GM18498 (cell line): ENCODE measurements around the gene PUM2.
A peak's percentile ranks its signal among the peaks of the same experiment; 100 is the strongest.

Experiments
- ATAC-seq: cut with Tn5 transposase; IDR thresholded peaks from one replicate; pipeline ENCODE4 v1.9.1; 2021; ENCODE audit warnings: mild to moderate bottlenecking, moderate library complexity; ENCODE audit not compliant: unreplicated experiment

PUM2 gene

DNA sequence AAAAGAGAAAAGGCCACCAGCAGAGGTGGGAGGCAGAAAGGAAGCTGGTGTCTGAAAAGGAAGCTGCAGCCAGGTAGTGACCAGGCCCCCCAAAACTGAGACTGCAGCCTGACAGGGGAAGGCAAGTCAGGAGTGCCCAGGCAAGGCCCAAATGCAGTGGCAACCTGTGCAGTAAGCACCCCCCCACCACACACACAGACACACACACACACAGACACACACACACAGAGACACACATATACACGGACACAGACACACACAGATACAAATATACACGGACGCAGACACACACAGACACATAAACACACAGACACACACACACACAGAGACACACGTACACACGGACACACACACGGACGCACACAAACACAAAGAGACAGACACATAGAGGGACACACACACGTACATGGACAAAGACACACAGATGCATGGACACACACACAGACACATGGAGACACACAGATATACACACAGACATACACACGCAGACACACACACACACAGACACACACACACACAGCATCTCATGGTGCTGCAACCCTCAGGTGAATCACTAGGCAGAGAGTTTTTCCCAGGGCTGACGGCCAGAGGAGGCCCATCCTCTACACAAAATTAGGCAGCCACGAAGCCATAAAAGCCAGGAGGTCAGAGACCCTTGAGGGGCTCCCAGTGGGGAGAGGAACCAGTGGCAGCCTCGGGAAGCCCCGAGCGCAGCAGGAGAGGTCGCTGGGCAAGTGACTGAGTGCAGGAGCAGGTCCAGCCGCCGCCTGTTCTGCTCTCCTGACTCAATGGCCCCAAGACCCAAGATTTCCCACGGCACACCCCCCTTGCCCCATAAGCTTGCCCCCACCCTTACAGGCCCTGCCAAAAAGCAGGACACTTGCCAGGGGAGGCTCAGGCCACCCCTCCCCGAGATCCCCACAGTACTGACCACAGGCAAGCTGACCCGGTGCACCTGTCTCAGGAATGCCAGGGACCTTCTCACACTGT lies 132.0 kb downstream of the PUM2 start:
- ATAC-seq = no peak

DNA sequence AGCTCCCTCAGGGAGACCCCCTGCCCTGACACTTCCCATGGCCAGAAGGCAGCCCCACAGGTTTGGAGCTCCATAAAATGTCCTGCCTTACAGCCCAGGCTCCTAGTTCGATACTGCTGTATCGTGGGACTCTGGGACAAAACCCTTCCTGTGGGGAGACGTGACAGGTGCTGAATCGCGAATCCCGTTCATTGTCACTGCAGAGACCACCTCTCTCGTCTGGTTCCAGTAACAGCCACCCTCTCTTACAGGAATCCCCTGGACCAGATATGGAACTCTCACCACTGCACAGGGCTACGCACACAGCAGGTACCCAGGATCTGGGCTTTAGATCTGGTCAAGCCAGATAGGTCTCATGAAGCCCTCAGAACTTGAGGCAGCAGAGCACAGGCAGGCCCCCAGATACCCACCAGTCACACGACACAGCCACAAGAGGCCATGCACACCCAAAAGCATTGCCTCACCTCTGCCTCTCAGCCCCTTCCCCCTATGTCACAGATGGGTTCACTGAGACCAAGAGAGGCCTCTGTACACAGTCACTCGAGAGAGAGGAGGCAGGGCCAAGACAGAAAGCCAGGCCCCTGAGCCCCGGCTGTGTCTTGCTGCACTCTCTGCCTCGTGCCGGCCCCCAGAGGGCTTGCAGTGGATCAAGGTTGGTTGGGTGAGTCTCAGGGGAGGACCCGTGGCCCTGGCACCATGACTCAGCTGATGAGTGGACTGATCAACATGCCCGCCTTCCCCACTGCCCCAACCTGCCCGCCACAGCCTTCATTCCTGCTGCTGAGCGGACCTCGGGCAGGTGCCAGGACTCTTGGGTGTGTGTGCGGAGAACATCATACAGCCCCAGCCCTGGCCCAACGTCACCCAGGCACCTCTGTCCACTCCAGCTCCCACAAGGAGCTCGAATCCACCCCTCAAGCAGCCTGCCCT lies 133.3 kb downstream of the PUM2 start:
- no peak for ATAC-seq

- ATAC-seq = no peak
Observed at GRCh38 chr2:20216130-20217025, 134.3 kb downstream of the PUM2 start.

- no peak for ATAC-seq
Observed at GRCh38 chr2:20215183-20216040, 135.2 kb downstream of the PUM2 start.

- ATAC-seq = no peak
Observed at GRCh38 chr2:20214566-20215182, 136.0 kb downstream of the PUM2 start.

DNA sequence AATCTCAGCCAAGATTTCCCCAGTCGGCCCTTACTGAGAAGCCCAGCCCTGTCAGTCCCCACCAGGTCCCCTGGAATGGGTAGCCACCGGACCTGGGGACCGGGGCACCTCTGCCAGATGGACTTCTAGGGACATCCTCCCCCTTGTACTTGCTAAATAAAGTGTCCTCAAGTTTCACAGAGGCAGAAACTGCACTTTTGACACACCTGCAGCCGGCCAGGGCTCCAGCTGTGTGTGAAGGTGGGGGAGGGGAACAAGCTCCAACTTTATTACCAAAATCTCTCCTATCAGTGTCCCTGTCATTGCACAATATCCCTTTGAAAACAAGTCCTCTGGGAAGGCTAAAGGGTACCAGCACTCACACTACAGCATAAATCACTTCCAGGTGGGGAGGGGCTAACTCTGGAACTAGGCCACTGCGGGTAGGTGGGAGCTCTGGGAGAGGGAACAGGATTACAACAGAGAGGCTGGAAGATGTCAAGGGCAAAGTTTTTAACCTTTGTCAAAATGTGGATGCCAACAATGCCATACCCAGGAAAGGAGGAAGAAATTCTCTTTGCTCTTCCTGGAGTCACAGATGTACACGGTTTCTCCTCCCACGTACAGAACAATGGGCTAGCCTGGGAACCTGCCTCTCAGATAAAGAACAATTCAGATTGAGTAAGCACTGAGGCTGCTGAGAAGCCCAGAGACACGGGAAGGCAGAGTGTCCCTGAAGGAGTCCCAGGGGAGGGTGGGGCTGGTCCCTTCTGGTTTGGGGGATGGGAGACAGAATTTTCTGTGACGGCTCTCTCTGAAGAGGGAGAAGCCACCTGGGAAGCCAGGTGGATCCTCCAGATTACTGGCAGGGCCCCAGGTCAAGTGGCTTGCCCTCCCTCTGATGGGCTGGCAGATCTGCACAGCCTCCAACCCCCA lies 136.7 kb downstream of the PUM2 start:
- ATAC-seq = no peak

DNA sequence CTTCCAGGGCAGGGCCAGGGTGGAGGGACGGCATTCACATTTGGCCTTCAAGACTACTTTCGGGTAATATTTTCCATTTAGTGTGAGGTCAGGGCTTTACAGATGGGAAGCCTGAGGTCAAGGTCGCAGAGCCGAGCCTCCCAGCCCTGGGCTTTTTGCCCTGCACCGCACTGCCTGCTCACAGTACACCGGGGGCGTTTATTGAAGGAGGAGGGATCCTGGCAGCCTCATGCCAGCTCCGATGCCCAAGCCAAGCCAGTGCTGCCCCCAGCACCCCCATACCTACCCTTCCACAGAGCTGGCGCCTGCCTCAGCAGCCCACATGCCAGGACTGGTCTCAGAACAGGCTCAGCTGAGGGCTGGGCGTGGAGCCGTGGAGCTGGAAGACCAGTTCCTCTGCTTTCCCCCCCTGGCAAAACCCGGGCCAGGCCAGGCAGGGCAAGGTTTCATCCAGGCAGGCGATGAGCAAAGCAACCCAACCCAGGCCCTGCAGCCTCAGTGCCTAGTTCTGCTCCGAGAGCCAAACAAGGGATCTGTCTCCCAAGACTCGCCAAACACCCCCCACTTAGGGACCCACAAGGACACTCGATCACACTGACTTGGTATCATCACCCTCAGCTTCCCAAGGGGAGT lies 137.7 kb downstream of the PUM2 start:
- no peak for ATAC-seq

GRCh38 chr2:20212459-20212870 lies 138.2 kb downstream of the PUM2 start:
- ATAC-seq = no peak

DNA sequence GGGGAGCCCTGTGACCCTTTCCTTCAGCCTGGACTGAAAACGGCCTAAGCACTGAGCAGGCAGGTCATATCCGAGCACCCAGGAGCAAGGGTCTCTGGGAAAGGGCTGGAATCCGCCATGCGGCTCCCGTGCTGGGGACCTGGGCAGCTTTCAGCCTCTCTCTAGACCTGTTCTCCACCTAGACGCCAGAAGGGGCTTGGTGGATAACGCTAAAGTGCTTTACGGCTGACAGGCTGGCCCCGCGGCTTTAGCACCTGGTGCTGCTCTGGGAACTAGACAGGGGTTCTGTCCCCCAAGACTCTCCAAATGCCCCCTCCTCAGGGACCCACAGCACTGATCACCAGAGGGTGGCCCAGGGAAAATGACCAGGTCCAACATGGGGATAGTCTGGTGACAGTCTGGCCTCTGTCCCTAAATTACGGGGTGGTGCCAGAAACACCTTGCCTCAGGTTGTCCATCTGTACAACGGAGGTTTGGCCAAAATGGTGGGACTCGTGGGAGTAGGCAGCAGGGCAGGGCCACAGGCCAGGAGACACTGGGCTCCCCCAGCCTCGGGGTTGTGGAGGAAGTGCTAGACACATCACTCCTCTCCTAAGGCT lies 138.7 kb downstream of the PUM2 start:
- ATAC-seq = no peak

DNA sequence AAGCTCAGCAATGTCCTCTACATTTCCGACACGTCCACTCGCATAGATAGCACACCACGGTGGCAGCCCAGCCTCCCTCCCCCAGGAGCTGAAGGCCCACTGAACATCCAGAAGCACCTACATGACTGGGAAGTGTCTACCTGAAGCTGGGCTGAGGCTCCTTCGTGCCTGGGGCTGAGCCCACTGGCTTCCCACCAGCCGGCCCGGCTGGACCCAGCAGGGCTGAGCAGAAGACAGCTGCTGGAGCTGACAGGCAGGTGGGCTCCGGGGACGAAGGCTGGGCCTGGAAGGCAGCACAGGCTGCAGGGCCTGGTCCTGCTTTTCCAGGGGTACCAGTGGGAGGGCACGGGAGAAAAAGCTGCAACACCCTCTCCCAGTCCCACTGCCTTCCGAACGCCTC lies 139.2 kb downstream of the PUM2 start:
- ATAC-seq = no peak

- no peak for ATAC-seq
Observed at GRCh38 chr2:20210462-20210861, 140.2 kb downstream of the PUM2 start.

GRCh38 chr2:20209373-20210109 lies 141.1 kb downstream of the PUM2 start:
- ATAC-seq = no peak

- ATAC-seq = no peak
Observed at GRCh38 chr2:20208476-20208859, 142.2 kb downstream of the PUM2 start.

GRCh38 chr2:20207051-20207450 lies 143.6 kb downstream of the PUM2 start:
- ATAC-seq = peak; percentile 45

- no peak for ATAC-seq
Observed at GRCh38 chr2:20205915-20206524, 144.6 kb downstream of the PUM2 start.

- ATAC-seq = no peak
Observed at GRCh38 chr2:20205069-20205468, 145.6 kb downstream of the PUM2 start.
